Measurements from ENCODE around the gene IMPACT. TPM values are rescaled to one million over a fixed set of nuclear protein-coding genes. Genes with fewer than 3 reads are reported as not detected.

Gene IMPACT
- total and polyA plus RNA-seq, 2 of the 8 experiments (the other 6 are each of a cell fraction or from before 2014, with no cell fraction given) = 31.1 to 44.6 TPM

DNA sequence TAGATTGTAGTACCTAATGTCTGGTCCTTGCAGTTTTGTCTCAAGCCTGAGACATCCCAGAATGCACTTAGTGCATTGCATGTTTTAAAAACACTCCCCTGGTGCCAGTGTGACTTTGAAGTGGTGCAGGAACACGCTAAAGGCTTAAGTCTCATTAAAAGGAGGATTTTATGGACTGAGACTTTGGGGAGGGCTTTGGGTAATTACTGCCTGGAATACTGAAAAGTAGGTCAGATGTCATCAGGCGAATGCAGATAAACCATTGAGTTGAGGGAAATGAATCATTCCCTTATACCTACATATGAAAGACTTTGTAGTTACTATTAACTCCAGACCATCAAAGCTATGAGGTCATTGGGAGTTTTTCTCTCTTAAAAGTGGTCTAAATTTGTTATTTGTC, 25.9 kb upstream of the IMPACT start (continued):
- TF ChIP-seq CHD7 (IDR thresholded peaks at IDR 0.05; ENCODE audit: insufficient replicate concordance, low read length) = no peak
- no peak for TF ChIP-seq PHF8 (conservative IDR thresholded peaks at IDR 0.05; ENCODE audit: low read depth, low read length)
- TF ChIP-seq USF2 (IDR thresholded peaks at IDR 0.05; ENCODE audit: low read length) = no peak
- TF ChIP-seq SIX5 (IDR thresholded peaks at IDR 0.05; ENCODE audit: low read depth, low read length) = no peak
- no peak for TF ChIP-seq JUND (IDR thresholded peaks at IDR 0.05; ENCODE audit: low read length)
- no peak for TF ChIP-seq SP1 (IDR thresholded peaks at IDR 0.05; ENCODE audit: low read depth, low read length)
- TF ChIP-seq GABPA (IDR thresholded peaks at IDR 0.05; ENCODE audit: borderline replicate concordance, insufficient read depth, low read length) = no peak
- TF ChIP-seq KDM4A (IDR thresholded peaks at IDR 0.05; ENCODE audit: low read depth, low read length, severe bottlenecking) = no peak
- no peak for TF ChIP-seq RAD21 (IDR thresholded peaks at IDR 0.05 in 1 of 2, conservative IDR thresholded peaks at IDR 0.05 in 1 of 2; ENCODE audit: low read depth in 2 of 2, low read length in 2 of 2)
- TF ChIP-seq FOSL1 (IDR thresholded peaks at IDR 0.05; ENCODE audit: insufficient read depth, low read depth, low read length) = no peak
- no peak for TF ChIP-seq SRF (IDR thresholded peaks at IDR 0.05; ENCODE audit: low read depth, low read length)

Measured in H1 (cell line).